NCI-H146 treated with DMSO at 0.1 percent for 48 hours (cell line): ENCODE measurements around the gene OR52H1.

ENCODE experiments used
- DNase-seq: peaks from one replicate; lab custom pipeline; 2025; ENCODE audit not compliant: unreplicated experiment; lab: John Stamatoyannopoulos, UW

OR52H1 gene

GRCh38 chr11:5534046-5534445 lies 14.3 kb downstream of the OR52H1 start:
- no peak for DNase-seq

GRCh38 chr11:5531053-5531831 lies 17.1 kb downstream of the OR52H1 start:
- no peak for DNase-seq

DNA sequence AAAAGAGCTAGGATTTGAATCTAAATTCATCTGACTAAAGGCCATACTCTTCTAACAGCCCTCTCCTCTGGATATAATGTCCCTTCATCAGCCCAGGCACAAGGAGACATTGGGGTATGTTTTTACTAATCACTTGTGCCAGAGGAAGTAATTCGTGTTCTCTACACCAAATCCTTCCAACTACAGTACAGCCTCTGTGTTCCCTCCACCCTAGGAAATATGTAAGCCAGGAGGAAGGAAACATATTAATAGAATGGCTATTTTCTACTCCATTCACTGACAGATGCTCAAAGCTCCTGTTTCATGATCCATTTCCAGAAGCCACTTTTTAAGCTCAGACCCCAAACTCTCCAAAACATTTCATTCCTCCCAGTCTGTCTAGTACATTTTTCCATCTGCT lies 19.8 kb downstream of the OR52H1 start:
- DNase-seq: no peak

DNA sequence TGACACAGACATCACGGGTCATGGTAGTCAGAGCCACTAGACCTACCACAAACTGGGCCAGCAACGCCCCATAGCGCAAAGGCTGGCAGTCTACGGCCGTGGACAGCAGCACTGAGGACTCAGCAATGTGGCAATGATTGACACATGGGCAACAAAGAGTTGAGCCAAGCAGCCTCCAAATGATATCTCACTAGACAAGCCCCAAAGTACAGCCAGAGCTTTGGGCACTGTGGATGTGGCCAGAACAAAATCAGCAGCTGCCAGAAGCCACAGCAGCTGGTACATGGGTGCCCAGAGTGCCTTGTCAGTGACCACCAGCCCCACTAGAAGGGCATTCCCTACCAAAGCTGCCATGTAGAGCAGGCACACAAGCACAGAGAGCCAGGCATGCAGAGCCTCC lies 20.6 kb downstream of the OR52H1 start:
- DNase-seq: no peak

DNA sequence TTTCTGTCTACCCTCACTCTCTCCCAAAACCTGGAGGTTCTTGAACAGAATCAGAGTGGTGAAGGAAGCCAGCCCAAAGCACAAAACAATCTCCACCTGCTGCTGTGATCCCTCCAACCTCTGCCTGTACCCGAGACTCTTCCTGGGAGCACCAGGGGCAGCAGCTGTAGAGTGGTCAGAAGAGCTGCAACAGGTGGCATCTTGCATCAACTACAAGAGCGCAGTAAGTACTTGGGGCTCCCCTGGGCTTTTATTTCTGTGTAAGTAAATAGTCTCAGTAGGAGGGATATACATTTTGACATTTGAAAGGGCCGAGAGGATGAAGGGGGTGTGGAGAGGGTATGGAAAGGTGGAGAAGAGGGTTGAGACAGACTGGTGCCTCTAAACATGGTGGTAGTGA lies 23.6 kb downstream of the OR52H1 start:
- DNase-seq: peak; percentile 14

DNA sequence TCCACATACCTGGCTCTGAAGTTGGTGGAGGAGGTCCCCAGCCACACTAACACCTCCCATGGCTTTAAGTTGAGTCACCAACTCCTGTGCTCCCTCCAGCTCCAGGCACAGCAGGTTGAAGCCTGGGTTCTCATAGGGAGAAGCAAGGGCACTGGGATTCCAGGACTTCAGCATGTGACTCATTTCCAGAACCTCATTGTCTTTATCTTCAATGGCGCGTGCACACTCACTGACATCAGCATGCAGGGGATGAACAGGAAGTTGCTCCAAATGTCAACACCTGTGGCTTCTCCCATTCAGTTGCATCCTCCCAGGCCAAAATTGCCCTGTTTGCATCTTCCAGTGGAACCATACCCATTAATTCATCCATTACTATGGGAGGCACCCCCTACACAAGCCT lies 26.0 kb downstream of the OR52H1 start:
- DNase-seq: no peak

DNA sequence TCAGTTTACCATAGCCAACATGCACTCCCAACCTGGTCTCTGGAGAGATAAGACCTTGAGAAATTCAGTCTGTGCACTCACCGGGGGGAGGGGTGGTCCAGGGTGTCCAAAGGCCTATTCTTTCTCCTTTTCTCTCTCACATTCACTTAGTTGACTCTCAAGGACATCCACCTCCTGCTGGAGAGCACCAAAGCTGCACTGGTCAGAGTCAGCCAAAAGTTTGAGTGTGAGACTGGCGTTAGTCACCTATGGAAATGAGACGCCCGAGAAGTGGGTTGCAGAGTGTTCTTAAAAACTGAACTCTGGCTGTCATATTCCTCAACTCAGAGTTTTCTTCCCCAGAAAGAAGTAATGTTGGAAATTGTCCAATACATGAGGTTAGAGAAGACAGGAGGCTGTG lies 26.8 kb downstream of the OR52H1 start:
- DNase-seq: no peak

DNA sequence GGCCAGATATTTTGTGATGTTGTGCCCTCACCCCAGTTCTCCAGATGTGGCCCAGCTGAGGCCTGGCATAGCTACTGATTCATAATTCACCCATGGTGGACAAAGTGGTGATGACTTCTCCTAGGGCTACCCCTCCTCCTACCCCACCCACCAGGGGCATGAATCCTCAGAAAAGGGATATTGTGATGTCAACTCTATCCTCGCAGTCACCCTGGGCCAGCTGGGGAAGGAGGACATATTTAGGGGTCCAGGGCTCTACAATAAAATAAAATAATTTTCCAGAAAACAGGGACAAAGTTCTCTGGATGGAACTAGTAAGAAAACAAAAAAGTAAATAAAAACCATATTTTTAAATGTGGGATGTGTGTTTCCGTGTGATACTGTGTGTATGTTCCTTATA lies 31.7 kb downstream of the OR52H1 start, which contains the start of gene UBQLNL:
Gene UBQLNL (minus strand): TSS at position 101 of the 400 bp plus-strand sequence. CDS start 258 bp downstream, outside the sequence.
- DNase-seq: no peak

DNA sequence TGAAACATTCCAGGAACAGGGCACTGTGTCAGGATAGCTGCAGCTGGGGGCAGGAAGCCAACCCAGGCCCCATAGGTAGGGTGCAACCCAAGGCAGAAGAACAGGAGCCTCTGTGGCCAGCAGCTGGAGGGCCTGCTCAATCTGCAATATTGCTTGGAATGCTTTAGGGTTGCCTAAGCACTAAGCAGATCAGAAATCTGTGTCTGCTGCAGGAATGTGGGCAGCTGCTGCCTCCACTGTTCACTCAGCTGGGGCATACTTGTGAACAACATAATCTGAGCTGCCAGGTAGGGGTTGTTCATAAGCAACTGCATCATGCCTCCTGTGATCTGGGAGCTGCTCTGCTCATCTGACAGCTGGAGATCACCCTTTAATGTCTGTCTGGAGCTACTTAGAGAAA lies 33.5 kb downstream of the OR52H1 start:
- DNase-seq: no peak

DNA sequence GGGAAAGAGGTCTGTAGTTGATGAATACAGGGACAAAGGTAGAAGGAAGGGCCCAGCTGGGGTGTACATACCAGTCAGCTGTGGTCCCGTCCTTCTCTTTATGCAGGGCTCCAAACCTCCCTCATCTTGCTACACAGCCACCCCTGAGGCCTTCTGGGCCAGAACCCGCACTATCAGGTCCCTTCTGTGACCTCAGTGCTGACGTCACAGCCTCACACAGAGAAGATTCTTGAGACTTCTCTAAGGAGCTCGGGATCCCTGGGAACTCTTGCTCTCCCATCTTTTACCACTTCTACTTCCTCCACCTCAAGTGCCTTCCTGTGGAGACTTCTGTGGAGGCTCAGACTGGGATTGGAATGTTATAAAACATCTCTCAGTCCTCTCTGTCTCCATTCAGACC lies 38.5 kb downstream of the OR52H1 start, which contains the start of gene UBQLN3:
Gene UBQLN3 (minus strand): TSS at position 155 of the 400 bp plus-strand sequence. CDS start 399 bp downstream, outside the sequence.
- DNase-seq: no peak

DNA sequence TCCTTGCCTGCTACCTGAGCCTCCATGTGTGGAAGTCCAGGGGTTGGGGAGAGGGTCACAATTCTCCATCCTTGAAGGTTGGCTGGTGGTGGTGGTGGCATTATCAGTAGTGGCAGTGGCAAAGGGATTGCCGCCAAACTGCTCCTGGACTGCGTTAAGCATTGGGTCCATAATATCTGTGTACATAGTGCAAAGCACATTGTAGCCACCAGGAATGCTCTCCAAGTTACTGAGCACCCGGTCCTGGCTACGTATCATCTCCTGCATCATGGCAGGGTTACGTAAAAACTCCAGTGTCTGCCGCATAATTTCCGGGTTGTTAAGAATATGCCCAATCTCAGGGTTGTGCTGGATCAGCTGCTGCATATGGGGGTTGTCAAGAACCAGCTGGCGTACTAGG lies 39.7 kb downstream of the OR52H1 start:
- DNase-seq: no peak

- no peak for DNase-seq
These were observed 40.4 kb downstream of the OR52H1 start for GRCh38 chr11:5507933-5508305.

DNA sequence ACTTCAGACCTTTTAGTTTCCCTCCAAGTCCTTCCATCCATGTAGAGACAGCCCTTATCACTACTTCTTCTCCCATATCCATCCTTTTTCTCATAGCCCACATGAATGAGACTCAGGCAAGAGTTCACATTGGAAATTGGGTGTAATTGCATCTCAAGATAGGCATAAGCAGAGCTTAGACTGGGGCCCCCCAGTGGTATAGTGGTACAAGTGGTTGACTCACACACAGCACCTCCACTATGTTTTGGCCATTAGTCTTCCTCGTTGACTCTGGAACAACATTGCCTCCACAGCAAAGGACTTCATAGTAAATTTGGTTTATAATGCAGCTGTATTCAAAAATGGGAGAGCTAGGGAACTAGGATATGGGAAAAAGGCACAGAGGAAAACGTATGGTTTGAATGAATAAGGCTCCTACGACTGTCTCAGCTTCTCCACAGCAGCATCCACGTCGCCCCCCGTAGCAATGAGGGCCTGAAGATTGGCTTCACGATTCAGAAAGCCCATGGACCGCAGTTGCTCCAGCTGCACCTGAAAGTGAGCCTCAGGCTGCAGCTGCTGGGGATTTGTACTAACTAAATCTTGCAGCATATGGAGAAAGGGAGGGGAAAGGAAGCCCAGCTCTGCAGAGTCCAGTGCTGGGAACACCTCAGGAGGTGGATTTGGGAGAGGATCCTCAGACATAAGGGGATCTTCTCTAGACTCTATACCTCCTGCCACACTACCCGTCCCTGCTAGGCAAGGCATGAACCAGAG lies 41.0 kb downstream of the OR52H1 start:
- DNase-seq: no peak

- no peak for DNase-seq
These were observed 42.8 kb downstream of the OR52H1 start for GRCh38 chr11:5505363-5506048.

DNA sequence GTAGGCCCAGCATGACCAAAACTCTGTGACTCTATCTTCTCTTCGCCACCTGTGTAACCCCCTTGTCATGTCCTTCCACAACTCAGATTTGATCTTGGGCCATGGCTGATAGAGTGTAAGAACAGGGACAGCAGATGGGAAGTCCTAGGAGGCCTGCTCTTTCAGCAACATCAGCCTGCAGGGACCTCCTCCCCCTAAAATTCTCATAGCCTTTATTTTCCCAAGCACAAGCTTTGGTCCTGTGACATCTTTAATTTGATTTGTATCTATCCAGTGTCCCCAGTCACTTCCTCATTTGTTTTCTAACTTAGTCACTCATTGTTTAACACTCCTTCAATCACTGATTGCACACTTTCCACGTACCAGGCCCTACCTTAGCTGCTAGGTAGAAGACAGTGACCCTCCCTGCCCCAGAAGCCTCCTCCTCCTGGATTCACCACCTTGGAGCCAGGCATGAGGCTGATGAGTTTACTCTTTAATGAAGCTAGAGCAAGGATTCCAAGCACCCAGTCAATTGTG lies 43.9 kb downstream of the OR52H1 start:
- no peak for DNase-seq

- no peak for DNase-seq
These were observed 47.9 kb downstream of the OR52H1 start for GRCh38 chr11:5500393-5500801.

DNA sequence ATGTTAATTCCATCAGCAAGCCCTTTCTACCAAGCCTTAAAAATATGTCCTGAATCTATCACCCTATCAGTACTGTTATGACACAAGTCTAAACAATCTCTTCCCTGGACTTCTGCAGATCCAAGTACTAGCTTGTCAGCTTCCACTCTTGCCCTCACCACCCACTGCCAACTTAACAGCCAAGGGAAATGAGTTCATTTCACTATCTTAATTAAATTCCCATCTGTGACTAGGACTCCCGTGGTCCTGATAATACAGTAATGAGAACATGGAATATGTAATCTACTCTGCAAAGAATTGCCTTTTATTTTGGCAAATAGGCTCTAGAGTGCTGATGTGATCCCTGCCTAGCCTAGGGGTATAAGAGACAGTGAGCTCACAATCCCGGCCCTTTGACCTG lies 48.7 kb downstream of the OR52H1 start:
- no peak for DNase-seq
